ENCODE data around the gene SEM1. TPM values are rescaled to one million over a fixed set of nuclear protein-coding genes. Genes with fewer than 3 reads are reported as not detected.
A peak's percentile ranks its signal among the peaks of the same experiment; 100 is the strongest.

The SEM1 gene
- total and polyA plus RNA-seq, 9 of the 15 experiments (the other 6 are each of a cell fraction or from before 2014, with no cell fraction given): 74.7 to 938 (median 454) TPM

DNA sequence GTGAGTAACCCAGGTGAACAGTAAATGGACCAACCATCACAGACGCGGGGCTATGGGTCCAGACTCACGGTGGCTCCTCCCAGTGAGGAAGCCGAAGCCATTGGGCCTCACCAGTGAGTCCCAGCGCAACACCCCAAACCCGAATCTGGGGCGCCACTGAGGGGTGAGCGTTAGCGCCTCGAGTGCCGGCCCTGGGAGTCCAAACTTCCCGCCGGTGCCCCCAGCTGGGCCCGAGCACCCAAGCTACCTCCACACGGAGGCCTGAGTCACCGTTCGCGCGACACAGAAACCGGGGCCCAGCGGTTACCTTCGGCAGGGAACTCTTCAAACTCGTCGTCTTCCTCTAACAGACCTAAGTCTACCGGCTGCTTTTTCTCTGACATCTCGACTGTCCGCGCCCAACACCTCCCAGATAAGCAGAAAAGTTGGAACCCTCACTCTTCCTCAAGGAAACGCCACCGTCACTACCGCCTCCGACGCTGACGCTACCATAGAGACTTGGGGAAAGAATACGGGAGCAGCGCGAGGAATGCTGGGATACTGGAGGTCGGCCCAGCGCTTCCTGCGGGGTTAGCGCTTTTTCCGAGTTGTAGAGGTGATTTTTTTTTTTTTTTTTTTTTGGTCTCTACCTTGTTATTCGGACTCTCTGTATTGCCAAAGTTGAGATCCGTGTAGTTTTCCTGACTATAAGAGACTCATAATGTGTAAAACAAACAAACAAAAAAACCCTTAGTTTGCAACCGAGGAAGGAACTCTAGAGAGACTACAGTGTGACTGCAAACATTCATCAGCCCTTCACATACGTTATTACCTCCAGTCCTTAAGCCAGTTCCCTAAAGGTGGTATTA is at the start of gene SEM1 (continued):
- TF ChIP-seq, protein P1, sequence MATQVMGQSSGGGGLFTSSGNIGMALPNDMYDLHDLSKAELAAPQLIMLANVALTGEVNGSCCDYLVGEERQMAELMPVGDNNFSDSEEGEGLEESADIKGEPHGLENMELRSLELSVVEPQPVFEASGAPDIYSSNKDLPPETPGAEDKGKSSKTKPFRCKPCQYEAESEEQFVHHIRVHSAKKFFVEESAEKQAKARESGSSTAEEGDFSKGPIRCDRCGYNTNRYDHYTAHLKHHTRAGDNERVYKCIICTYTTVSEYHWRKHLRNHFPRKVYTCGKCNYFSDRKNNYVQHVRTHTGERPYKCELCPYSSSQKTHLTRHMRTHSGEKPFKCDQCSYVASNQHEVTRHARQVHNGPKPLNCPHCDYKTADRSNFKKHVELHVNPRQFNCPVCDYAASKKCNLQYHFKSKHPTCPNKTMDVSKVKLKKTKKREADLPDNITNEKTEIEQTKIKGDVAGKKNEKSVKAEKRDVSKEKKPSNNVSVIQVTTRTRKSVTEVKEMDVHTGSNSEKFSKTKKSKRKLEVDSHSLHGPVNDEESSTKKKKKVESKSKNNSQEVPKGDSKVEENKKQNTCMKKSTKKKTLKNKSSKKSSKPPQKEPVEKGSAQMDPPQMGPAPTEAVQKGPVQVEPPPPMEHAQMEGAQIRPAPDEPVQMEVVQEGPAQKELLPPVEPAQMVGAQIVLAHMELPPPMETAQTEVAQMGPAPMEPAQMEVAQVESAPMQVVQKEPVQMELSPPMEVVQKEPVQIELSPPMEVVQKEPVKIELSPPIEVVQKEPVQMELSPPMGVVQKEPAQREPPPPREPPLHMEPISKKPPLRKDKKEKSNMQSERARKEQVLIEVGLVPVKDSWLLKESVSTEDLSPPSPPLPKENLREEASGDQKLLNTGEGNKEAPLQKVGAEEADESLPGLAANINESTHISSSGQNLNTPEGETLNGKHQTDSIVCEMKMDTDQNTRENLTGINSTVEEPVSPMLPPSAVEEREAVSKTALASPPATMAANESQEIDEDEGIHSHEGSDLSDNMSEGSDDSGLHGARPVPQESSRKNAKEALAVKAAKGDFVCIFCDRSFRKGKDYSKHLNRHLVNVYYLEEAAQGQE (IDR thresholded peaks at IDR 0.05; ENCODE audit: borderline replicate concordance): no peak
- TF ChIP-seq, protein P1 (CRISPR knock-in tag; IDR thresholded peaks at IDR 0.05; ENCODE audit: low read depth): peak; percentile 40; the same call in 1 of the 2 replicates
- TF ChIP-seq TRIM24 (IDR thresholded peaks at IDR 0.05) (no peak), ZNF324 (CRISPR knock-in tag; IDR thresholded peaks at IDR 0.05) (no peak), DIDO1 (tag; IDR thresholded peaks at IDR 0.05; ENCODE audit: low read depth) (peak; percentile 82; the same call in 1 of the 2 replicates), ZNF133 (CRISPR knock-in tag; IDR thresholded peaks at IDR 0.05) (no peak), NRF1 (conservative IDR thresholded peaks at IDR 0.05 in 1 of 2, IDR thresholded peaks at IDR 0.05 in 1 of 2) (peak; percentile 39 to 43), ZKSCAN1 (IDR thresholded peaks at IDR 0.05; ENCODE audit: low read depth, low read length) (0 out of 2 replicates have a peak, but pooled peaks have one; percentile 20), MEF2D (tag; conservative IDR thresholded peaks at IDR 0.05; ENCODE audit: low read depth) (no peak), ETV1 (tag; conservative IDR thresholded peaks at IDR 0.05; ENCODE audit: low read depth) (no peak), SREBF1 (IDR thresholded peaks at IDR 0.05; ENCODE audit: borderline replicate concordance, low read depth, low read length) (no peak), SIRT6 (IDR thresholded peaks at IDR 0.05; ENCODE audit: low read depth, low read length) (no peak), HNRNPL (IDR thresholded peaks at IDR 0.05; ENCODE audit: low read depth, low read length) (no peak), MCM3 (IDR thresholded peaks at IDR 0.05) (no peak), GATAD2A (IDR thresholded peaks at IDR 0.05) (no peak)
- TF ChIP-seq, protein P2, sequence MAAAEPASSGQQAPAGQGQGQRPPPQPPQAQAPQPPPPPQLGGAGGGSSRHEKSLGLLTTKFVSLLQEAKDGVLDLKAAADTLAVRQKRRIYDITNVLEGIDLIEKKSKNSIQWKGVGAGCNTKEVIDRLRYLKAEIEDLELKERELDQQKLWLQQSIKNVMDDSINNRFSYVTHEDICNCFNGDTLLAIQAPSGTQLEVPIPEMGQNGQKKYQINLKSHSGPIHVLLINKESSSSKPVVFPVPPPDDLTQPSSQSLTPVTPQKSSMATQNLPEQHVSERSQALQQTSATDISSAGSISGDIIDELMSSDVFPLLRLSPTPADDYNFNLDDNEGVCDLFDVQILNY (CRISPR knock-in tag; IDR thresholded peaks at IDR 0.05): no peak
- TF ChIP-seq, protein P3, sequence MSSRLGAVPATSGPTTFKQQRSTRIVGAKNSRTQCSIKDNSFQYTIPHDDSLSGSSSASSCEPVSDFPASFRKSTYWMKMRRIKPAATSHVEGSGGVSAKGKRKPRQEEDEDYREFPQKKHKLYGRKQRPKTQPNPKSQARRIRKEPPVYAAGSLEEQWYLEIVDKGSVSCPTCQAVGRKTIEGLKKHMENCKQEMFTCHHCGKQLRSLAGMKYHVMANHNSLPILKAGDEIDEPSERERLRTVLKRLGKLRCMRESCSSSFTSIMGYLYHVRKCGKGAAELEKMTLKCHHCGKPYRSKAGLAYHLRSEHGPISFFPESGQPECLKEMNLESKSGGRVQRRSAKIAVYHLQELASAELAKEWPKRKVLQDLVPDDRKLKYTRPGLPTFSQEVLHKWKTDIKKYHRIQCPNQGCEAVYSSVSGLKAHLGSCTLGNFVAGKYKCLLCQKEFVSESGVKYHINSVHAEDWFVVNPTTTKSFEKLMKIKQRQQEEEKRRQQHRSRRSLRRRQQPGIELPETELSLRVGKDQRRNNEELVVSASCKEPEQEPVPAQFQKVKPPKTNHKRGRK (tag; IDR thresholded peaks at IDR 0.05): no peak
